K562 (cell line): Measurements from ENCODE around the gene PAM.

ENCODE experiments used
- EZH2 ChIP-seq: IDR thresholded peaks from 2 replicates; pipeline ENCODE4 v1.6.1; 2012; ENCODE audit warnings: low read depth, mild to moderate bottlenecking, inconsistent platforms, low read length, borderline replicate concordance
- HMG20B ChIP-seq: fragments of 250-450 bp; sonication (Bioruptor Pico); IDR thresholded peaks from 2 replicates; pipeline ENCODE4 v1.5.0; 2021; ENCODE audit warnings: mild to moderate bottlenecking
- ZNF444 ChIP-seq: fragments of 250-450 bp; sonication (Bioruptor Pico); IDR thresholded peaks from 2 replicates; pipeline ENCODE4 v1.4.0; 2020; ENCODE audit warnings: mild to moderate bottlenecking, moderate library complexity
- TF ChIP-seq, protein P1 (sequence below), 3 experiments: IDR thresholded peaks in 2 of 3; conservative IDR thresholded peaks in 1 of 3; 2 replicates each; pipeline ENCODE4 v1.5.1; 2011 to 2012; ENCODE audit warnings: low read length in 3 of 3, mild to moderate bottlenecking in 3 of 3, control low read depth in 2 of 3, improper control_type of control experiment in 1 of 3, inconsistent platforms in 1 of 3, low read depth in 1 of 3, mixed read lengths in 1 of 3, moderate library complexity in 1 of 3; ENCODE audit not compliant: insufficient read depth in 2 of 3

DNA sequence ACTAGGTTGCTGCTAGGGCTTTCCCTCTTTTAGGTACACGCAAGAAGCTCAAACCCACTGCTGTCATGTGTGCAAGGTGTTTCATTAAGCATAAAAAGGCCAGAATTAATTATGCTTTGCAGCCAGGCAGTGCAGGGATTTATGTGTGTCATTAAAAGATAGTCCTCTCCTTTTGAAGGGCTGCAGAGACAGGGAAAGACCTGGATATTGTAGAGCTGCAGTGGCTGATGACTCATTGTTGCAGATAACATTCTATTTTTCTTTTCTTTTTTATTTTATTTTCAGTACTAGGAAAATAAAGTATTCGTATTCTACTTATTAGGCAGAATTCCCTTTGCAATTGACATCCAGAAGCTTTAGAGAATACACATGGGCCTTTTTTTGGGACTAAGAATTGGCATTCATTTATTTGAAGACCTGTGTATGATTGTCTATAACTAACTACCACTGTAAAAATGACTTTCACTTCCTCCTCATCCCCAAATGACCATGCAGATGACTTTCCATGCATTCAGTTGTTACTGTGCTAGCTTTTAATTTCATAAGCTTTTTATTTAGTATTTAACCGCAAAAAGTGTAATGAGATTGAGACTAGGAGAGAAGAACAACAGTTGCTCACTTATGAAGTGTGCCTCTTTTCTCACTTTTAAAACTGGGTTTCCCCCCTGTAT is 113.0 kb downstream of the PAM start:
- TF ChIP-seq HMG20B (CRISPR knock-in tag) (no peak), ZNF444 (no peak), EZH2 (no peak)
- TF ChIP-seq, protein P1, sequence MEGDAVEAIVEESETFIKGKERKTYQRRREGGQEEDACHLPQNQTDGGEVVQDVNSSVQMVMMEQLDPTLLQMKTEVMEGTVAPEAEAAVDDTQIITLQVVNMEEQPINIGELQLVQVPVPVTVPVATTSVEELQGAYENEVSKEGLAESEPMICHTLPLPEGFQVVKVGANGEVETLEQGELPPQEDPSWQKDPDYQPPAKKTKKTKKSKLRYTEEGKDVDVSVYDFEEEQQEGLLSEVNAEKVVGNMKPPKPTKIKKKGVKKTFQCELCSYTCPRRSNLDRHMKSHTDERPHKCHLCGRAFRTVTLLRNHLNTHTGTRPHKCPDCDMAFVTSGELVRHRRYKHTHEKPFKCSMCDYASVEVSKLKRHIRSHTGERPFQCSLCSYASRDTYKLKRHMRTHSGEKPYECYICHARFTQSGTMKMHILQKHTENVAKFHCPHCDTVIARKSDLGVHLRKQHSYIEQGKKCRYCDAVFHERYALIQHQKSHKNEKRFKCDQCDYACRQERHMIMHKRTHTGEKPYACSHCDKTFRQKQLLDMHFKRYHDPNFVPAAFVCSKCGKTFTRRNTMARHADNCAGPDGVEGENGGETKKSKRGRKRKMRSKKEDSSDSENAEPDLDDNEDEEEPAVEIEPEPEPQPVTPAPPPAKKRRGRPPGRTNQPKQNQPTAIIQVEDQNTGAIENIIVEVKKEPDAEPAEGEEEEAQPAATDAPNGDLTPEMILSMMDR (IDR thresholded peaks at IDR 0.05 in 2 of 3, conservative IDR thresholded peaks at IDR 0.05 in 1 of 3; ENCODE audit: insufficient read depth in 2 of 3, low read depth in 1 of 3, low read length in 3 of 3), result no peak
